Spleen (tissue), 7 donors: ENCODE measurements around the gene PIAS1.

Source experiments
- POLR2A ChIP-seq, 3 donors: fragments of 450-650 bp; IDR thresholded peaks; one replicate each; pipeline ENCODE4 v1.5.1; 2017; ENCODE audit warnings: antibody characterized with exemption in 3 of 3, mild to moderate bottlenecking in 1 of 3
- POLR2AphosphoS5 ChIP-seq, 3 donors: sonication (generic); formaldehyde crosslinking; IDR thresholded peaks; one replicate each; pipeline ENCODE4 v1.5.1; 2017; ENCODE audit warnings: antibody characterized with exemption in 3 of 3
- TF ChIP-seq, protein P1 (sequence below), 11 experiments: fragments of 200-600 bp in 7 of 11; fragments of 450-650 bp in 4 of 11; sonication (generic) in 4 of 11; IDR thresholded peaks in 8 of 11; conservative IDR thresholded peaks in 3 of 11; 1 replicate in 7 of 11; 2 replicates in 4 of 11; pipeline versions ENCODE4 v1.4.0 to v1.8.0; 2016 to 2021; ENCODE audit warnings: antibody characterized with exemption in 11 of 11, inconsistent platforms in 4 of 11, mild to moderate bottlenecking in 1 of 11
- donor health status: DM: no; HTN: no; CAD: no; lungs with moderate emphysema.
- donor health status: DM: no; HTN: no; CAD: no.
- donor health status: DM: no; HTN: no; CAD: no.

DNA sequence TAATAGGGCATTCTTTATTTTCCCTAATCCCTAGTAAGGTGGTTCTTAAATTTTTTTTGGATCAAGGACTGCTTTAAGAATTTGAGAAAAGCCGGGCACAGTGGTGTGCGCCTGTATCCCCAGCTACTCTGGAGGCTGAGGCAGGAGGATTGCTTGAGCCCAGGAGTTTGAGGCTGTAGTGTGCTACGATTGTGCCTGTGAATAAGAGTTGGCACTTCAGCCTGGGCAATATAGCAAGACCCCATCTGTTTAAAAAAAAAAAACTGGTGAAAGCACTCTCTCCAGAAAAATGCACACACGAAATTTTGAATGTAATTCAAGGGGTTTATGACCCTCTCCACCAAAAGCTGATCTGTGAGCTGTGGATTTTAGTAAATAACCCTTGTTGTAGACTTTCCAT is 119.0 kb downstream of the PIAS1 start:
- TF ChIP-seq POLR2AphosphoS5 (IDR thresholded peaks at IDR 0.05) (no peak), POLR2A (IDR thresholded peaks at IDR 0.05) (no peak)
- TF ChIP-seq, protein P1, sequence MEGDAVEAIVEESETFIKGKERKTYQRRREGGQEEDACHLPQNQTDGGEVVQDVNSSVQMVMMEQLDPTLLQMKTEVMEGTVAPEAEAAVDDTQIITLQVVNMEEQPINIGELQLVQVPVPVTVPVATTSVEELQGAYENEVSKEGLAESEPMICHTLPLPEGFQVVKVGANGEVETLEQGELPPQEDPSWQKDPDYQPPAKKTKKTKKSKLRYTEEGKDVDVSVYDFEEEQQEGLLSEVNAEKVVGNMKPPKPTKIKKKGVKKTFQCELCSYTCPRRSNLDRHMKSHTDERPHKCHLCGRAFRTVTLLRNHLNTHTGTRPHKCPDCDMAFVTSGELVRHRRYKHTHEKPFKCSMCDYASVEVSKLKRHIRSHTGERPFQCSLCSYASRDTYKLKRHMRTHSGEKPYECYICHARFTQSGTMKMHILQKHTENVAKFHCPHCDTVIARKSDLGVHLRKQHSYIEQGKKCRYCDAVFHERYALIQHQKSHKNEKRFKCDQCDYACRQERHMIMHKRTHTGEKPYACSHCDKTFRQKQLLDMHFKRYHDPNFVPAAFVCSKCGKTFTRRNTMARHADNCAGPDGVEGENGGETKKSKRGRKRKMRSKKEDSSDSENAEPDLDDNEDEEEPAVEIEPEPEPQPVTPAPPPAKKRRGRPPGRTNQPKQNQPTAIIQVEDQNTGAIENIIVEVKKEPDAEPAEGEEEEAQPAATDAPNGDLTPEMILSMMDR (IDR thresholded peaks at IDR 0.05 in 8 of 11, conservative IDR thresholded peaks at IDR 0.05 in 3 of 11): no peak
